IMR-90 (cell line): Measurements from ENCODE around the gene NKAIN2. TPM values are rescaled to one million over a fixed set of nuclear protein-coding genes. Genes with fewer than 3 reads are reported as not detected.

Source experiments
- ATAC-seq: fragments of 200-7000 bp; cut with Tn5 transposase; 2 replicates; pipeline ENCODE4 v1.9.1; 2020; ENCODE audit warnings: low read depth, mild to moderate bottlenecking, moderate library complexity
- BruUV-seq: library from RNA; stranded (reverse); fragments of 400-500 nt; replicated peaks from 2 replicates; lab custom pipeline; 2021; lab: Mats Ljungman, UMichigan
- CTCF ChIA-PET: fragments of 300-600 bp; formaldehyde crosslinking; extraction: SDS; loops from one replicate; lab custom pipeline; 2021; ENCODE audit warnings: antibody characterized with exemption; lab: Yijun Ruan, JAX
- POLR2A ChIA-PET: fragments of 300-600 bp; sonication (Branson Sonifier 250); formaldehyde crosslinking; loops from one replicate; lab custom pipeline; 2022; ENCODE audit warnings: antibody characterized with exemption; ENCODE audit not compliant: unreplicated experiment; lab: Charles Lee
- DNase-seq: peaks from one replicate; pipeline ENCODE4 v3.0.0; 2013
- H2AFZ ChIP-seq: replicated peaks from 2 replicates; pipeline ENCODE3; 2013; ENCODE audit warnings: low read length, mild to moderate bottlenecking; ENCODE audit not compliant: poor library complexity
- H2AK5ac ChIP-seq: 2 replicates; pipeline ENCODE4 v1.6.1; 2013; ENCODE audit warnings: low read depth, low read length, inconsistent platforms
- H2AK9ac ChIP-seq: replicated peaks from 2 replicates; pipeline ENCODE3; 2013; ENCODE audit warnings: mild to moderate bottlenecking, low read depth, low read length, moderate library complexity; ENCODE audit not compliant: poor library complexity
- H2BK120ac ChIP-seq: 2 replicates; pipeline ENCODE4 v1.6.1; 2013; ENCODE audit warnings: low read depth, low read length, inconsistent platforms
- H2BK15ac ChIP-seq: 3 replicates; pipeline ENCODE4 v1.6.1; 2013; ENCODE audit warnings: low read depth, low read length, inconsistent platforms
- H2BK20ac ChIP-seq: 2 replicates; pipeline ENCODE4 v1.6.1; 2013; ENCODE audit warnings: low read depth, mild to moderate bottlenecking, inconsistent platforms, low read length, moderate library complexity
- H2BK5ac ChIP-seq: 2 replicates; pipeline ENCODE4 v1.6.1; 2013; ENCODE audit warnings: mild to moderate bottlenecking, low read depth, low read length, inconsistent platforms; ENCODE audit not compliant: poor library complexity, severe bottlenecking
- H3K14ac ChIP-seq: replicated peaks from 2 replicates; pipeline ENCODE4 v1.6.1; 2013; ENCODE audit warnings: low read depth, low read length, inconsistent platforms
- H3K18ac ChIP-seq: 2 replicates; pipeline ENCODE4 v1.6.1; 2013; ENCODE audit warnings: low read depth, low read length, control low read depth
- H3K23ac ChIP-seq: 2 replicates; pipeline ENCODE4 v1.6.1; 2013; ENCODE audit warnings: low read depth, low read length, inconsistent platforms
- H3K27ac ChIP-seq: 2 replicates; pipeline ENCODE4 v1.5.1; 2013; ENCODE audit warnings: mild to moderate bottlenecking, control low read depth, low read length; ENCODE audit not compliant: insufficient read depth
- H3K27me3 ChIP-seq: 2 replicates; pipeline ENCODE4 v1.6.1; 2013; ENCODE audit warnings: low read length; ENCODE audit not compliant: control insufficient read depth, insufficient read depth
- H3K36me3 ChIP-seq: 2 replicates; pipeline ENCODE4 v1.6.1; 2013; ENCODE audit warnings: low read length, mixed read lengths; ENCODE audit not compliant: control insufficient read depth, insufficient read depth
- H3K4ac ChIP-seq: 2 replicates; pipeline ENCODE4 v1.6.1; 2013; ENCODE audit warnings: low read depth, low read length, inconsistent platforms
- H3K4me1 ChIP-seq: 2 replicates; pipeline ENCODE4 v1.6.1; 2013; ENCODE audit warnings: low read length, mixed read lengths; ENCODE audit not compliant: control insufficient read depth, insufficient read depth
- H3K4me2 ChIP-seq: 2 replicates; pipeline ENCODE4 v1.6.1; 2013; ENCODE audit warnings: low read depth, mild to moderate bottlenecking, control low read depth, low read length, moderate library complexity
- H3K4me3 ChIP-seq: 2 replicates; pipeline ENCODE4 v1.5.1; 2013; ENCODE audit warnings: low read depth, mild to moderate bottlenecking, control low read depth, low read length, moderate library complexity; ENCODE audit not compliant: insufficient read depth
- H3K56ac ChIP-seq: 2 replicates; pipeline ENCODE4 v1.6.1; 2013; ENCODE audit warnings: low read length, inconsistent platforms; ENCODE audit not compliant: insufficient read depth; ENCODE audit errors: extremely low read depth
- H3K79me1 ChIP-seq, 2 experiments: 2 replicates each; pipeline ENCODE4 v1.6.1; 2013; ENCODE audit warnings: low read length in 2 of 2, inconsistent platforms in 1 of 2, low read depth in 1 of 2
- H3K9ac ChIP-seq: 2 replicates; pipeline ENCODE4 v1.6.1; 2013; ENCODE audit warnings: low read depth, low read length, control low read depth
- H3K9me1 ChIP-seq: 2 replicates; pipeline ENCODE4 v1.6.1; 2013; ENCODE audit warnings: low read length, inconsistent platforms; ENCODE audit not compliant: insufficient read depth
- H3K9me3 ChIP-seq: 2 replicates; pipeline ENCODE4 v1.6.1; 2013; ENCODE audit warnings: low read length; ENCODE audit not compliant: control insufficient read depth, insufficient read depth
- H4K20me1 ChIP-seq: 2 replicates; pipeline ENCODE4 v1.6.1; 2013; ENCODE audit warnings: low read length, inconsistent platforms; ENCODE audit not compliant: insufficient read depth
- H4K5ac ChIP-seq: 2 replicates; pipeline ENCODE4 v1.6.1; 2013; ENCODE audit warnings: mild to moderate bottlenecking, low read depth, low read length, control low read depth
- H4K8ac ChIP-seq, 2 experiments: 2 replicates each; pipeline ENCODE4 v1.6.1; 2013; ENCODE audit warnings: low read depth in 2 of 2, low read length in 2 of 2, control low read depth in 1 of 2, inconsistent platforms in 1 of 2
- H4K91ac ChIP-seq: 2 replicates; pipeline ENCODE4 v1.6.1; 2013; ENCODE audit warnings: low read depth, low read length, inconsistent platforms; ENCODE audit not compliant: insufficient read depth
- CEBPB ChIP-seq: IDR thresholded peaks from 2 replicates; pipeline ENCODE4 v1.6.1; 2012; ENCODE audit warnings: low read depth, low read length, improper control_type of control experiment
- CHD1 ChIP-seq: IDR thresholded peaks from 2 replicates; pipeline ENCODE4 v1.6.1; 2012; ENCODE audit warnings: low read depth, low read length, improper control_type of control experiment
- MAFK ChIP-seq: IDR thresholded peaks from 2 replicates; pipeline ENCODE4 v1.6.1; 2012; ENCODE audit warnings: low read depth, low read length, improper control_type of control experiment
- RFX5 ChIP-seq: IDR thresholded peaks from 2 replicates; pipeline ENCODE4 v1.8.0; 2012; ENCODE audit warnings: low read depth, mild to moderate bottlenecking, low read length, moderate library complexity
- SMC3 ChIP-seq: fragments of 150-350 bp; IDR thresholded peaks from 2 replicates; pipeline ENCODE4 v1.6.1; 2016; ENCODE audit warnings: low read depth, mild to moderate bottlenecking, antibody characterized with exemption, low read length, moderate library complexity
- WGBS, 2 experiments: methylation state at CpG; one replicate each; pipeline versions ENCODE4 v1.1.5 to v1.1.7; 2013; ENCODE audit warnings: missing lambda C conversion rate in 2 of 2; ENCODE audit not compliant: insufficient read length in 1 of 2; ENCODE audit errors: extremely low coverage in 2 of 2; 5-methylcytosine and 5-hydroxymethylcytosine counted together
- dilution Hi-C: fragments of 300-500 bp; cut with HindIII; formaldehyde crosslinking; loops from one replicate; pipeline ENCODE4 v1.14.3; 2018; ENCODE audit warnings: low sequenced_read_pairs; ENCODE audit not compliant: unreplicated experiment
- in situ Hi-C: fragments of 300-500 bp; cut with MboI; formaldehyde crosslinking; loops from 3 replicates; pipeline ENCODE4 v1.14.3; 2019; ENCODE audit warnings: low sequenced_read_pairs, inconsistent platforms, mixed read lengths
- intact Hi-C: fragments of 100-400 bp; cut with micrococcal nuclease; formaldehyde crosslinking; loops from 2 replicates; pipeline ENCODE4 v1.10.0; 2022
- polyA plus RNA-seq, 3 experiments: library from polyadenylated mRNA; depleted of rRNA; stranded (reverse); fragments of >200 nt; gene quantifications; 2 replicates each; pipeline ENCODE4 v1.2.3, GENCODE V29; 2012; ENCODE audit warnings: low replicate concordance in 1 of 3
- total RNA-seq: library from RNA; depleted of rRNA; stranded (reverse); fragments of >200 nt; gene quantifications from 2 replicates; pipeline ENCODE4 v1.2.3, GENCODE V29; 2012

Gene NKAIN2
- total and polyA plus RNA-seq, 2 of the 4 experiments (the other 2 are of a cell fraction) = not detected

- no CpG with 5 or more reads among the region's 3 CpGs for WGBS, 2 experiments
- no peak overlapping the region for H3K4me2 ChIP-seq
- no peaks in the 10 kb centered on the region for H3K9me3 ChIP-seq
- H3K4ac ChIP-seq = no peak overlapping the region
- no peak overlapping the region for H2AK9ac ChIP-seq
- H3K4me3 ChIP-seq = no peak overlapping the region
- no peak overlapping the region for H2BK5ac ChIP-seq
- no peaks in the 10 kb centered on the region for H3K9me1 ChIP-seq
- H4K8ac ChIP-seq = no peak overlapping the region
- no peak overlapping the region for H3K27ac ChIP-seq
- no peak overlapping the region for H2AK5ac ChIP-seq
- CTCF ChIA-PET = no interaction called here
- no peak overlapping the region for H3K18ac ChIP-seq
- in situ Hi-C loops (no loop called here), intact Hi-C loops (no loop called here), dilution Hi-C loops (no loop called here)
- no peak for ATAC-seq
- no peak overlapping the region for H2BK120ac ChIP-seq
- POLR2A ChIA-PET = no interaction called here
- no peaks in the 10 kb centered on the region for H3K27me3 ChIP-seq
- H3K36me3 ChIP-seq = no peaks in the 10 kb centered on the region
- no peak overlapping the region for H2BK20ac ChIP-seq
- no peaks in the 10 kb centered on the region for H3K4me1 ChIP-seq
- H3K9ac ChIP-seq = no peak overlapping the region
- H3K14ac ChIP-seq = no peak overlapping the region
- no peak overlapping the region for H4K5ac ChIP-seq
- H2AFZ ChIP-seq = no peak overlapping the region
- H3K56ac ChIP-seq = no peak overlapping the region
- TF ChIP-seq SMC3 (no peak), RFX5 (no peak), CEBPB (no peak), MAFK (no peak), CHD1 (no peak)
- no peak overlapping the region for H3K23ac ChIP-seq
- H4K20me1 ChIP-seq = no peaks in the 10 kb centered on the region
- H4K91ac ChIP-seq = no peak overlapping the region
- no peaks in the 10 kb centered on the region for H3K79me1 ChIP-seq
- BruUV-seq = no TSS peak
- no peak for DNase-seq
- H2BK15ac ChIP-seq = no peak overlapping the region
These were observed 659.1 kb downstream of the NKAIN2 start for GRCh38 chr6:124462750-124463149.
